HCT116 (cell line): ENCODE data around the gene ZNF862. TPM values are rescaled to one million over a fixed set of nuclear protein-coding genes. Genes with fewer than 3 reads are reported as not detected.
"Not testable (repeated sequence)": the region's sequence is repeated elsewhere in the genome, so short reads cannot be mapped to it uniquely, and the experiment has no call there.

Experiments used
- ATAC-seq: fragments of 200-7000 bp; cut with Tn5 transposase; 2 replicates; pipeline ENCODE4 v1.9.1; 2020; ENCODE audit warnings: mild to moderate bottlenecking, moderate library complexity
- BruUV-seq: library from RNA; stranded (reverse); fragments of 400-500 nt; replicated peaks from 2 replicates; lab custom pipeline; 2021; lab: Mats Ljungman, UMichigan
- CTCF ChIA-PET: fragments of 300-600 bp; sonication (Branson Sonifier 250); formaldehyde crosslinking; loops from one replicate; lab custom pipeline; 2021; ENCODE audit warnings: antibody characterized with exemption; lab: Charles Lee
- POLR2A ChIA-PET: fragments of 300-600, 350-600 bp; sonication (Branson Sonifier 250); formaldehyde crosslinking; loops from one replicate; lab custom pipeline; 2021; ENCODE audit warnings: antibody characterized with exemption; lab: Charles Lee
- RAD21 ChIA-PET, 2 experiments: fragments of 300-600 bp; sonication (Branson Sonifier 250); formaldehyde crosslinking; loops; one replicate each; lab custom pipeline; 2023; ENCODE audit warnings: low total read pairs in 2 of 2; ENCODE audit not compliant: uncharacterized antibody in 2 of 2, unreplicated experiment in 2 of 2, low non-redundant PET in 1 of 2; lab: Charles Lee
- DNase-seq: peaks from one replicate; pipeline ENCODE4 v3.0.0-alpha.2; 2010; ENCODE audit warnings: low read depth, low spot score
- H2AFZ ChIP-seq: fragments of 200-600 bp; shearing (Covaris generic), sonication (generic); 2 replicates; pipeline ENCODE4 v1.6.1; 2017; ENCODE audit warnings: low read depth, mixed run types, mixed read lengths, antibody characterized with exemption, low read length; ENCODE audit not compliant: poor library complexity, severe bottlenecking
- H3K27ac ChIP-seq: 2 replicates; pipeline ENCODE4 v1.5.1; 2012; ENCODE audit warnings: low read depth, low read length
- H3K27me3 ChIP-seq: fragments of 200-600 bp; sonication (generic); 2 replicates; pipeline ENCODE4 v1.6.1; 2016; ENCODE audit warnings: mixed run types, low read length, mixed read lengths; ENCODE audit not compliant: insufficient read depth
- H3K36me3 ChIP-seq, 2 experiments: fragments of 200-500 bp in 1 of 2; fragments of 200-600 bp in 1 of 2; sonication (Bioruptor generic) in 1 of 2; sonication (generic) in 1 of 2; 2 replicates each; pipeline versions ENCODE4 v1.5.1 to v1.6.1; 2014 to 2016; ENCODE audit warnings: low read length in 2 of 2, inconsistent platforms in 1 of 2, mixed read lengths in 1 of 2, mixed run types in 1 of 2; ENCODE audit not compliant: insufficient read depth in 2 of 2, control insufficient read depth in 1 of 2
- H3K4me1 ChIP-seq, 2 experiments: fragments of 200-600 bp in 1 of 2; sonication (generic) in 1 of 2; 2 replicates each; pipeline versions ENCODE4 v1.5.1 to v1.6.1; 2012 to 2017; ENCODE audit warnings: low read length in 2 of 2, inconsistent platforms in 1 of 2, mild to moderate bottlenecking in 1 of 2, mixed read lengths in 1 of 2, mixed run types in 1 of 2, moderate library complexity in 1 of 2; ENCODE audit not compliant: insufficient read depth in 2 of 2, control insufficient read depth in 1 of 2
- H3K4me2 ChIP-seq: fragments of 200-600 bp; sonication (generic); 2 replicates; pipeline ENCODE4 v1.6.1; 2017; ENCODE audit warnings: mixed run types, low read length, mixed read lengths
- H3K4me3 ChIP-seq, 2 experiments: fragments of 200-600 bp in 1 of 2; sonication (generic) in 1 of 2; replicated peaks in 1 of 2; 2 replicates each; pipeline ENCODE4 v1.5.1; 2011 to 2016; ENCODE audit warnings: low read length in 2 of 2, control low read depth in 1 of 2, low read depth in 1 of 2, mild to moderate bottlenecking in 1 of 2, mixed read lengths in 1 of 2, mixed run types in 1 of 2
- H3K79me2 ChIP-seq: fragments of 200-600 bp; sonication (generic); 2 replicates; pipeline ENCODE4 v1.6.1; 2017; ENCODE audit warnings: mild to moderate bottlenecking, mixed run types, low read length, moderate library complexity, mixed read lengths; ENCODE audit not compliant: insufficient read depth
- H3K9ac ChIP-seq: fragments of 200-600 bp; sonication (generic); 2 replicates; pipeline ENCODE4 v1.6.1; 2016; ENCODE audit warnings: low read length, mixed read lengths
- H3K9me2 ChIP-seq: fragments of 200-600 bp; sonication (generic), shearing (Covaris generic); 2 replicates; pipeline ENCODE4 v1.6.1; 2017; ENCODE audit warnings: mixed run types, mild to moderate bottlenecking, moderate library complexity; ENCODE audit not compliant: insufficient read depth
- H3K9me3 ChIP-seq, 2 experiments: fragments of 200-500 bp in 1 of 2; fragments of 200-600 bp in 1 of 2; sonication (Bioruptor generic) in 1 of 2; sonication (generic) in 1 of 2; 2 replicates each; pipeline ENCODE4 v1.6.1; 2014 to 2017; ENCODE audit warnings: low read length in 2 of 2, mixed read lengths in 2 of 2, inconsistent platforms in 1 of 2, low read depth in 1 of 2, mild to moderate bottlenecking in 1 of 2, mixed run types in 1 of 2, moderate library complexity in 1 of 2; ENCODE audit not compliant: control insufficient read depth in 1 of 2, insufficient read depth in 1 of 2
- H4K20me1 ChIP-seq: fragments of 200-600 bp; sonication (generic), shearing (Covaris generic); 2 replicates; pipeline ENCODE4 v1.6.1; 2017; ENCODE audit warnings: mixed run types, mild to moderate bottlenecking, moderate library complexity; ENCODE audit not compliant: insufficient read depth
- CBX3 ChIP-seq: IDR thresholded peaks from 2 replicates; pipeline ENCODE4 v1.6.1; 2012; ENCODE audit warnings: low read depth
- CEBPB ChIP-seq: IDR thresholded peaks from 2 replicates; pipeline ENCODE4 v1.6.1; 2012; ENCODE audit warnings: low read depth
- EGR1 ChIP-seq: IDR thresholded peaks from 2 replicates; pipeline ENCODE4 v1.6.1; 2012; ENCODE audit warnings: low read depth
- ELF1 ChIP-seq: IDR thresholded peaks from 2 replicates; pipeline ENCODE4 v1.6.1; 2012; ENCODE audit warnings: low read depth, borderline replicate concordance
- EZH2 ChIP-seq: fragments of 200-600 bp; sonication (generic); IDR thresholded peaks from 2 replicates; pipeline ENCODE4 v1.6.1; 2017; ENCODE audit warnings: antibody characterized with exemption, mixed run types
- POLR2AphosphoS5 ChIP-seq: IDR thresholded peaks from 2 replicates; pipeline ENCODE4 v1.6.1; 2011; ENCODE audit warnings: mild to moderate bottlenecking, low read depth, low read length, moderate library complexity
- RAD21 ChIP-seq: IDR thresholded peaks from 2 replicates; pipeline ENCODE4 v1.6.1; 2012; ENCODE audit warnings: low read depth, mild to moderate bottlenecking
- SP1 ChIP-seq: IDR thresholded peaks from 2 replicates; pipeline ENCODE4 v1.6.1; 2012; ENCODE audit warnings: low read depth
- SRF ChIP-seq: IDR thresholded peaks from 2 replicates; pipeline ENCODE4 v1.6.1; 2012; ENCODE audit warnings: low read depth
- YY1 ChIP-seq: IDR thresholded peaks from 2 replicates; pipeline ENCODE4 v1.6.1; 2011; ENCODE audit warnings: low read length, low read depth, moderate library complexity, mild to moderate bottlenecking; ENCODE audit not compliant: insufficient replicate concordance; ENCODE audit errors: extremely low read depth
- ZFX ChIP-seq: fragments of 450-650 bp; IDR thresholded peaks from 2 replicates; pipeline ENCODE4 v1.6.1; 2017
- ZNF274 ChIP-seq: fragments of 200-500 bp; sonication (Bioruptor generic); IDR thresholded peaks from 2 replicates; pipeline ENCODE4 v1.6.1; 2014; ENCODE audit warnings: mild to moderate bottlenecking, low read depth, low read length, inconsistent platforms
- intact Hi-C: fragments of 100-400 bp; cut with micrococcal nuclease; formaldehyde crosslinking; loops from 2 replicates; pipeline ENCODE4 v1.10.0; 2022
- total RNA-seq: library from RNA; stranded (reverse); gene quantifications from one replicate; pipeline ENCODE4 v1.2.1, GENCODE V29; 2021; ENCODE audit not compliant: unreplicated experiment
- TF ChIP-seq, protein P1 (sequence below), 3 experiments: fragments of 200-600 bp in 1 of 3; sonication (generic) in 1 of 3; IDR thresholded peaks in 2 of 3; conservative IDR thresholded peaks in 1 of 3; 2 replicates each; pipeline ENCODE4 v1.5.1; 2012 to 2017; ENCODE audit warnings: low read depth in 2 of 3, low read length in 2 of 3, antibody characterized with exemption in 1 of 3, borderline replicate concordance in 1 of 3, control low read depth in 1 of 3, mild to moderate bottlenecking in 1 of 3, mixed read lengths in 1 of 3, mixed run types in 1 of 3, moderate library complexity in 1 of 3; ENCODE audit not compliant: insufficient read depth in 1 of 3
- TF ChIP-seq, protein P2 (sequence below): IDR thresholded peaks from 2 replicates; pipeline ENCODE4 v1.6.1; 2012

Gene ZNF862
- total RNA-seq, 1 experiment from 2014 or later = 8.5 TPM

DNA sequence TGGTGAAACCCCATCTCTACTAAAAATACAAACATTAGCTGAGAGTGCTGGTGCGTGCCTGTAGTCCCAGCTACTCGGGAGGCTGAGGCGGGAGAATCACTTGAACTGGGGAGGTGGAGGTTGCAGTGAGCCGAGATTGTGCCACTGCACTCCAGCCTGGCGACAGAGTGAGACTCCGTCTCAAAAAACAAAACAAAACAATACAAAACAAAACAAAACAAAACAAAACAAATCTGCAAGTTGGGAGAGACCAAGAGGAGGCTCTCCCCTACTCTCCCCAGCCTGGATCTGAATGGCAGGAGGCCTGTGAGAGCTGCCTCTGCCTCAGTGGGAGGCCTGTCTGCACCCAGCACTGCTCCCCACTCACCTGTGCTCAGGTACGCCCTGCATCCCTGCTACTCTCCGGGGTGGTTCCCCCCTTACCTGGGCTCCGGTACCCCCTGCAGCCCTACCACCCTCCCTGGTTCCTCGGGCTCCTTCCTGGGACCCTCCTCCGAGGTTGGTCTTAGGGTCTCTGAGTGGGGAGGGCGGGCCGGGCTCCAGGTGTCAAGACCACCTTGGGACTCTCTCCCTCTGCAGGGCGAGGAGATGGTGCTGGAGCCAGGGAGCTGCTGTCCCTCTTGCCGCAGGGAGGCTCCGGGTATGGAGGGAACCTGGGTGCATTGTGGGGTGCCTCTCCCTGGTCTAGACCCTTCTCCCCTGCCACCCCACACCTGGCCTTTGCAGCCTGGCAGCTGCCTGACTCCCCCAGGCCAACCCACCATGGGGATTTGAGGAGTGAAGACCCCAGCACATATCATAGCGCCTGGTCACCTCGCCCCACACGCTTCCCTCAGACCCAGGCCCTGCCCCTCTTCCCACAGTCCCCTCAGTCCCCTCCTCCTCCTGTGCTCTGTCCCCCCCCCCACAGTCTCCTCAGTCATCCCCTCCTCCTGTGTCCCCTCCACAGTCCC, 9.5 kb upstream of the ZNF862 start:
- H3K9ac ChIP-seq = no peak overlapping the region
- BruUV-seq = no TSS peak
- ChIA-PET POLR2A (no interaction called here), CTCF (no interaction called here), RAD21 (no interaction called here)
- no peak for TF ChIP-seq YY1
- no peak for TF ChIP-seq ELF1
- TF ChIP-seq, protein P1, sequence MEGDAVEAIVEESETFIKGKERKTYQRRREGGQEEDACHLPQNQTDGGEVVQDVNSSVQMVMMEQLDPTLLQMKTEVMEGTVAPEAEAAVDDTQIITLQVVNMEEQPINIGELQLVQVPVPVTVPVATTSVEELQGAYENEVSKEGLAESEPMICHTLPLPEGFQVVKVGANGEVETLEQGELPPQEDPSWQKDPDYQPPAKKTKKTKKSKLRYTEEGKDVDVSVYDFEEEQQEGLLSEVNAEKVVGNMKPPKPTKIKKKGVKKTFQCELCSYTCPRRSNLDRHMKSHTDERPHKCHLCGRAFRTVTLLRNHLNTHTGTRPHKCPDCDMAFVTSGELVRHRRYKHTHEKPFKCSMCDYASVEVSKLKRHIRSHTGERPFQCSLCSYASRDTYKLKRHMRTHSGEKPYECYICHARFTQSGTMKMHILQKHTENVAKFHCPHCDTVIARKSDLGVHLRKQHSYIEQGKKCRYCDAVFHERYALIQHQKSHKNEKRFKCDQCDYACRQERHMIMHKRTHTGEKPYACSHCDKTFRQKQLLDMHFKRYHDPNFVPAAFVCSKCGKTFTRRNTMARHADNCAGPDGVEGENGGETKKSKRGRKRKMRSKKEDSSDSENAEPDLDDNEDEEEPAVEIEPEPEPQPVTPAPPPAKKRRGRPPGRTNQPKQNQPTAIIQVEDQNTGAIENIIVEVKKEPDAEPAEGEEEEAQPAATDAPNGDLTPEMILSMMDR (IDR thresholded peaks at IDR 0.05 in 2 of 3, conservative IDR thresholded peaks at IDR 0.05 in 1 of 3; ENCODE audit: borderline replicate concordance in 1 of 3, insufficient read depth in 1 of 3, low read depth in 2 of 3, low read length in 2 of 3) = no peak
- no peak for TF ChIP-seq CEBPB
- TF ChIP-seq CBX3 = no peak
- TF ChIP-seq ZFX = no peak
- TF ChIP-seq RAD21 = no peak
- no peak for TF ChIP-seq EGR1
- no peak for TF ChIP-seq POLR2AphosphoS5
- no peak for TF ChIP-seq SRF
- TF ChIP-seq ZNF274 = no peak
- TF ChIP-seq, protein P2, sequence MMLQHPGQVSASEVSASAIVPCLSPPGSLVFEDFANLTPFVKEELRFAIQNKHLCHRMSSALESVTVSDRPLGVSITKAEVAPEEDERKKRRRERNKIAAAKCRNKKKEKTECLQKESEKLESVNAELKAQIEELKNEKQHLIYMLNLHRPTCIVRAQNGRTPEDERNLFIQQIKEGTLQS = no peak
- TF ChIP-seq EZH2 = no peak
- no peak for TF ChIP-seq SP1
- no peak overlapping the region for H3K4me3 ChIP-seq
- ATAC-seq (no peak), DNase-seq (no peak)
- no peaks in the 10 kb centered on the region for H3K36me3 ChIP-seq
- H3K79me2 ChIP-seq = no peaks in the 10 kb centered on the region
- H3K9me2 ChIP-seq = no peaks in the 10 kb centered on the region
- no peak overlapping the region for H3K4me2 ChIP-seq
- no peaks in the 10 kb centered on the region for H4K20me1 ChIP-seq
- H3K4me1 ChIP-seq = no peaks in the 10 kb centered on the region
- no peaks in the 10 kb centered on the region for H3K9me3 ChIP-seq
- no peak overlapping the region for H2AFZ ChIP-seq
- intact Hi-C loops = no loop called here
- no peak overlapping the region for H3K27ac ChIP-seq
- H3K27me3 ChIP-seq = 0 out of 2 replicates have a peak, but pooled peaks cover 11% of the 10 kb centered on the region

DNA sequence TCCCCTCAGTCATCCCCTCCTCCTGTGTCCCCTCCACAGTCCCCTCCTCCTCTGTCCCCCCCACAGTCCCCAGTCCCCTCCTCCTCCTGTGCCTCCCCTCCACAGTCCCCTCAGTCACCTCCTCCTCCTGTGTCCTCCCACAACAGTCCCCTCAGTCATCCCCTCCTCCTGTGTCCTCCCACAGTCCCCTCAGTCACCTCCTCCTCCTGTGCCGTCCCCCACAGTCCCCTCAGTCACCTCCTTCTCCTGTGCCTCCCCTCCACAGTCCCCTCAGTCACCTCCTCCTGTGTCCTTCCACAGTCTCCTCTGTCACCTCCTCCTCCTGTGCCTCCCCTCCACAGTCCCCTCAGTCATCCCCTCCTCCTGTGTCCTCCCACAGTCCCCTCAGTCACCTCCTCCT, 7.6 kb upstream of the ZNF862 start:
- ATAC-seq, H3K9ac ChIP-seq, H3K9me2 ChIP-seq, H3K9me3 ChIP-seq, DNase-seq, H4K20me1 ChIP-seq, H3K27ac ChIP-seq, RAD21 ChIA-PET, POLR2A ChIA-PET, H3K4me3 ChIP-seq, H3K36me3 ChIP-seq, BruUV-seq, H3K79me2 ChIP-seq, H2AFZ ChIP-seq, CTCF ChIA-PET, H3K4me2 ChIP-seq, intact Hi-C loops, H3K4me1 ChIP-seq: not testable (repeated sequence)
- 0 out of 2 replicates have a peak, but pooled peaks cover 11% of the 10 kb centered on the region for H3K27me3 ChIP-seq
